Upper lobe of left lung (tissue), 6 donors: ENCODE results near the gene PADI6. TPM values are rescaled to one million over a fixed set of nuclear protein-coding genes. Genes with fewer than 3 reads are reported as not detected.
A peak's percentile ranks its signal among the peaks of the same experiment; 100 is the strongest.

Experiments used
- ATAC-seq, 2 donors: fragments of 200-7000 bp; cut with Tn5 transposase; one replicate each; pipeline ENCODE4 v1.9.1; 2022; ENCODE audit warnings: mild to moderate bottlenecking in 2 of 2, moderate library complexity in 2 of 2; ENCODE audit not compliant: low FRiP score in 2 of 2
- DNase-seq, 2 donors: peaks; one replicate each; pipeline ENCODE4 v3.0.0-alpha.2; 2019 to 2020
- H3K27ac ChIP-seq, 4 donors: fragments of 200-600 bp; sonication (generic); one replicate each; pipeline ENCODE4 v1.5.1; 2016 to 2019
- H3K27me3 ChIP-seq, 4 donors: fragments of 200-600 bp; sonication (generic); one replicate each; pipeline ENCODE4 v1.5.1; 2017 to 2019
- H3K36me3 ChIP-seq, 4 donors: fragments of 200-600 bp; sonication (generic); one replicate each; pipeline ENCODE4 v1.5.1; 2016 to 2019
- H3K4me1 ChIP-seq, 4 donors: fragments of 200-600 bp; sonication (generic); one replicate each; pipeline ENCODE4 v1.5.1; 2018 to 2019
- H3K4me3 ChIP-seq, 4 donors: fragments of 200-600 bp; sonication (generic); one replicate each; pipeline ENCODE4 v1.5.1; 2017 to 2019; ENCODE audit warnings: mild to moderate bottlenecking in 2 of 4, moderate library complexity in 1 of 4
- H3K9me3 ChIP-seq, 4 donors: fragments of 200-600 bp; sonication (generic); one replicate each; pipeline ENCODE4 v1.5.1; 2018 to 2019
- EP300 ChIP-seq, 4 donors: sonication (generic); formaldehyde crosslinking; IDR thresholded peaks; one replicate each; pipeline ENCODE4 v1.5.1; 2017; ENCODE audit warnings: antibody characterized with exemption in 4 of 4, control low read depth in 2 of 4
- POLR2A ChIP-seq, 4 donors: fragments of 450-650 bp; IDR thresholded peaks; one replicate each; pipeline ENCODE4 v1.5.1; 2016 to 2017; ENCODE audit warnings: antibody characterized with exemption in 4 of 4, mild to moderate bottlenecking in 2 of 4
- POLR2AphosphoS5 ChIP-seq, 2 donors: sonication (generic); formaldehyde crosslinking; IDR thresholded peaks; one replicate each; pipeline ENCODE4 v1.5.1; 2017; ENCODE audit warnings: antibody characterized with exemption in 2 of 2
- WGBS, 2 donors: methylation state at CpG; one replicate each; pipeline ENCODE4 v1.1.5; 2017 to 2018; 5-methylcytosine and 5-hydroxymethylcytosine counted together
- total RNA-seq, 6 donors: library from RNA; depleted of rRNA in 4 of 6; stranded (reverse); fragments of >200 nt in 4 of 6; gene quantifications; one replicate each; pipeline versions ENCODE4 v1.1.0 to v1.2.1, GENCODE V29; 2016 to 2021
- TF ChIP-seq, protein P1 (sequence below), 6 experiments: fragments of 450-650 bp in 4 of 6; fragments of 200-600 bp in 2 of 6; sonication (generic) in 2 of 6; IDR thresholded peaks; one replicate each; pipeline ENCODE4 v1.5.1; 2016 to 2019; ENCODE audit warnings: antibody characterized with exemption in 6 of 6
- donor health status: DM: no; HTN: no; CAD: no; lungs with moderate emphysema.
- donor health status: DM: no; HTN: yes; CAD: no; lungs with severe emphysema.

PADI6 gene
- total RNA-seq, 6 donors from 2014 or later = not detected

DNA sequence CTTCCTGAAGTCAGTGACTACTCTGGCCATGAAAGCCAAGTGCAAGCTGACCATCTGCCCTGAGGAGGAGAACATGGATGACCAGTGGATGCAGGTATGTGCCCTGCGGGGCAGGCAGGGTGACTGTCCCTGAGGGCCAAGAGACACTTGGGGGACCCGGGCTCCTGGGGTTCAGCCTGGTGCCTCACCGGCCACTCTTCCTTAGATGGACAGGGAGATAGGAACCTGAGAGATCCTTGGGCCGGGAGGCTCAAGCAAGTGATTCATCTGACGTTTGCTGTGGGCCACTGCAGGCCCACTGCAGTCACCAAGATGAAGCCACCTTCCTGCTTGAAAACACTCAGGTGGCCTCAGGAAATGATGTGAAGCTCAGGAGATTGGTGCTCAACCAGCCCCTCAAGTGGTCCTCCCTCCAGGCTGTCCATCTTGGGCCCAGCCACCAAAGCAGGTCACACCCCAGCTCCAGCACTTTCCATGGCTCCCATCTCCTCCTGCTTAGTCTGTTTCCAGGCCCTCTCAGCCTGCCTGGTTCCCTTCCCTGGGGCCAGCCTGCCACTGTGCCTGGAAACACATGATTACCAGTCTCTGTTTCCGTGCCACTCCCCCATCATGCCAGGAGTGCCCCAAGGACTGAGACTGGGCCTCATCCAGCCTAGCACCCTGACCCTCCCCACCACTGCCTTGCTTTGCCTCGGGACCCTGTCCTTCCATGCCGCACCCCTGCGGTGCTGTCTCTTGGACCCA is 25.8 kb upstream of the PADI6 start:
- Histone ChIP-seq H3K27me3 (no peaks in the 10 kb centered on the region), H3K27ac (no peak overlapping the region), H3K4me1 (no peaks in the 10 kb centered on the region), H3K4me3 (no peak overlapping the region), H3K36me3 (no peaks in the 10 kb centered on the region), H3K9me3 (no peaks in the 10 kb centered on the region)
- ATAC-seq (peak in 1 of 2 donors; percentile 20), DNase-seq (no peak)
- TF ChIP-seq, protein P1, sequence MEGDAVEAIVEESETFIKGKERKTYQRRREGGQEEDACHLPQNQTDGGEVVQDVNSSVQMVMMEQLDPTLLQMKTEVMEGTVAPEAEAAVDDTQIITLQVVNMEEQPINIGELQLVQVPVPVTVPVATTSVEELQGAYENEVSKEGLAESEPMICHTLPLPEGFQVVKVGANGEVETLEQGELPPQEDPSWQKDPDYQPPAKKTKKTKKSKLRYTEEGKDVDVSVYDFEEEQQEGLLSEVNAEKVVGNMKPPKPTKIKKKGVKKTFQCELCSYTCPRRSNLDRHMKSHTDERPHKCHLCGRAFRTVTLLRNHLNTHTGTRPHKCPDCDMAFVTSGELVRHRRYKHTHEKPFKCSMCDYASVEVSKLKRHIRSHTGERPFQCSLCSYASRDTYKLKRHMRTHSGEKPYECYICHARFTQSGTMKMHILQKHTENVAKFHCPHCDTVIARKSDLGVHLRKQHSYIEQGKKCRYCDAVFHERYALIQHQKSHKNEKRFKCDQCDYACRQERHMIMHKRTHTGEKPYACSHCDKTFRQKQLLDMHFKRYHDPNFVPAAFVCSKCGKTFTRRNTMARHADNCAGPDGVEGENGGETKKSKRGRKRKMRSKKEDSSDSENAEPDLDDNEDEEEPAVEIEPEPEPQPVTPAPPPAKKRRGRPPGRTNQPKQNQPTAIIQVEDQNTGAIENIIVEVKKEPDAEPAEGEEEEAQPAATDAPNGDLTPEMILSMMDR (IDR thresholded peaks at IDR 0.05) = no peak
- TF ChIP-seq EP300 (IDR thresholded peaks at IDR 0.05) (no peak), POLR2A (IDR thresholded peaks at IDR 0.05) (no peak)
- 79 to 84% methylated on average over 7 to 9 of the region's 9 CpGs for WGBS, 2 donors

DNA sequence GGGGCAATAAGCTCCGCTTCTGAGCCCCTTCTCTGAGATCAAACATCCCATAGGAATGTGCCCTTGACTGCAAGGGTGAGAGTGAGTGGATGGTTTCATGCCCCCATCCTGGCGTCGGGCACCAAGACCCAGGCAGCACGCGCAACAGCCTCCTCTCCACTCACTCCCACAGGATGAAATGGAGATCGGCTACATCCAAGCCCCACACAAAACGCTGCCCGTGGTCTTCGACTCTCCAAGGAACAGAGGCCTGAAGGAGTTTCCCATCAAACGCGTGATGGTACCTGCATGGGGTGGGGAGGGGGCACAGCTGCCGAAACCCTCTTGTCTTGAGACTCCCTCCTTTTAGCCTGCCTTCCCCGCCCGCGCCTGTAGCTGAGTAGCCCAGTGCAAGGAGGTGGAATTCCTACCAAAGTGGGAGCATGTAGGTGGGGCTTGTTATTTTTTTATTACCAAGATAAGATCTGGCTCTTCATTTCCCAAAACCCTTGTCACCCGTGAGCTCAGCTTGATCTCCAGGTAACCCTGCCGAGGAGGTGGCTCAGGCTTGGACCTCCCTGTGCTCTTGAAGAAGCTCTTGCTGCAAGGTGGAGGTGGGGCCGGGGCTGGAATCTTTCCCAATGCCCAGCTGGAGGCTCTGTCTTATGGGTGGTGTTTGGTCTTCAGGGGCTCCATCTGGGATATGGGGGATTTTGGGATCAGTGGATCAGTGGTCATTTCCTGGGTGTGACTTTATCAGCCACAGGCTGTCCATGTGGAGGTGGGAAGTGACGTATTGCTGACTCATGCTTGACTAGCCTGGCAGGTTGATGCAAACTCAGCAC is 24.0 kb upstream of the PADI6 start:
- ATAC-seq (peak in 1 of 2 donors; percentile 63), DNase-seq (no peak)
- Histone ChIP-seq H3K27ac (no peak overlapping the region), H3K36me3 (no peaks in the 10 kb centered on the region), H3K4me1 (no peaks in the 10 kb centered on the region), H3K27me3 (no peaks in the 10 kb centered on the region), H3K9me3 (no peaks in the 10 kb centered on the region), H3K4me3 (no peak overlapping the region)
- TF ChIP-seq, protein P1 (IDR thresholded peaks at IDR 0.05) = no peak
- 64 to 66% methylated on average over 16 to 18 of the region's 19 CpGs for WGBS, 2 donors

DNA sequence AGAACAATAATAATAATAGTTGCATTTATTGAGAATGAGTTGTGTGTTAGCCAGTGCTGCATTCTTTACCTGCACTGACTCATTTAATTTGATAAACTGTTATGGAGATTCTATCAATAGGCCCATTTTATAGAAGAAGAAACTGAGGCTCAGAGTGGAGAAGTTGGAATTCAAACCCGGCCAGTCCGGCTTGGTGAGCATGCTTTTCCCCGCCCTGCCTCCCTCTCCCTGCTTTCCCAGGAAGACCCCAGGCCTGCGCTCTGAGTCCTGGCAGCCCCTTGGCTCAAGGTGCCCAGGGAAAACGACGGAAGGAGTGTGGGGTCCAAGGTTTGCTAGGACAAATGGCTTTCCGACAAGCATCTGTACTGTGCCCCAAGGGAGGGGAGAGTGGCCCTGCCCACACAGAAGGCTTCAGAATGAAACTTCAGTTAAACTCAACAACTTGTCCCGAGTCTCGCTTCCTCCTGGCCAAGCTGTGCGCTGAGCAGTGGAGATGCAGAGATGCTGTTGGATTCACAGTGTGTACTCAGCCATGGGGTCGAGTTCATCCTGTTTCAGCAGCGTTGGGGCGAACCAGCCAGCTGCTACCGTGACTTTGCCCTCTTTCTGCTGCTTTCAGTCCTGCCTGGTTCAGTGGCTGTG is 23.3 kb upstream of the PADI6 start:
- no peaks in the 10 kb centered on the region for H3K27me3 ChIP-seq
- no peak for TF ChIP-seq EP300 (IDR thresholded peaks at IDR 0.05)
- DNase-seq (no peak), ATAC-seq (no peak)
- H3K27ac ChIP-seq = no peak overlapping the region
- no peak overlapping the region for H3K4me3 ChIP-seq
- no peaks in the 10 kb centered on the region for H3K4me1 ChIP-seq
- H3K36me3 ChIP-seq = no peaks in the 10 kb centered on the region
- 70 to 77% methylated on average over 13 to 14 of the region's 14 CpGs for WGBS, 2 donors
- H3K9me3 ChIP-seq = no peaks in the 10 kb centered on the region

DNA sequence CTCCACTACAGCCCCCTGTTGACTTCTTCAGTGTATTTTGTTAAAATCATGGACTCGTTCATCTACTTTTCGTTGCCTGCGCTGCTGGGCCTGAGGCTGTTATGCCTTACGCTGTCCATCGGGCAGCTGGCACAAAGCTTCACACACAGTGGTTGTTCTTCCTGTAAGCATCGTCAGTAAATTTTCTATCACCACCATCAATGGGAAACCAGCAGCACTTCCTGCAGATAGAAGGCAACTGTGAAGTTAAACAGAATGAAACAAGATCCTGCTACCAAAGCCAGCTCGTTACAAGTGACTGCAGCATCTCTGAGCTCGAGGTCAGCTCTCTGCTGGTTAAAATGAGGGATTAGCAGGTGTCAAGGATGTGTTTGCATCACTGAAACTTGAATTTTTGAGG is 21.9 kb upstream of the PADI6 start:
- no peak for TF ChIP-seq EP300 (IDR thresholded peaks at IDR 0.05)
- no peak for TF ChIP-seq POLR2AphosphoS5 (IDR thresholded peaks at IDR 0.05)
- no peak for TF ChIP-seq POLR2A (IDR thresholded peaks at IDR 0.05)
- TF ChIP-seq, protein P1 (IDR thresholded peaks at IDR 0.05) = no peak
- H3K27ac ChIP-seq = no peak overlapping the region
- H3K27me3 ChIP-seq = no peaks in the 10 kb centered on the region
- H3K36me3 ChIP-seq = no peaks in the 10 kb centered on the region
- DNase-seq (no peak), ATAC-seq (no peak)
- no peak overlapping the region for H3K4me3 ChIP-seq
- 33% methylated on average over 8 of the region's 8 CpGs; no CpG with 5 or more reads in 1 of the 2 donors for WGBS, 2 donors
- H3K4me1 ChIP-seq = no peaks in the 10 kb centered on the region
- H3K9me3 ChIP-seq = no peaks in the 10 kb centered on the region

DNA sequence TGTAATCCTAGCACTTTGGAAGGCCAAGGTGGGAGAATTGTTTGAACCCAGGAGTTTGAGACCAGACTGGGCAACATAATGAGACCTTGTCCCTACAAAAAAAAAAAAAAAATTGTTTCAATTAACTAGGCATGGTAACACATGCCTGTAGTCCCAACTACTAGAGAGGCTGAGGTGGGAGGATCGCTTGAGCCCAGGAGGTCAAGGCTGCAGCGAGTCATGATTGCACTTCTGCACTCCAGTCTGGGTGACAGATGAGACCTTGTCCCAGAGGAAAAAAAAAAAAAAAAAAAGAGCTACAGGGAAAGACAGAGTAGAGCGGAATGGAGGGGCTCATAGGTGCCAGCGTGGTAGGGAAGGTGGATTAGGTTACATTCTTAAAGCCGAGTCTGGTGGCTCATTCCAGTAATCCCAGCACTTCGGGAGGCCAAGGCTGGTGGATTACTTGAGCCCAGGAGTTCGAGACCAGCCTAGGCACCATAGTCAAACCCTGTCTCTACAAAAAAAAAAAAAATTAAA is 21.0 kb upstream of the PADI6 start:
- Histone ChIP-seq H3K27me3 (no peaks in the 10 kb centered on the region), H3K27ac (no peak overlapping the region), H3K9me3 (no peaks in the 10 kb centered on the region), H3K4me3 (no peak overlapping the region), H3K4me1 (no peaks in the 10 kb centered on the region), H3K36me3 (no peaks in the 10 kb centered on the region)
- TF ChIP-seq, protein P1 (IDR thresholded peaks at IDR 0.05) = no peak
- no peak for TF ChIP-seq EP300 (IDR thresholded peaks at IDR 0.05)
- no peak for TF ChIP-seq POLR2AphosphoS5 (IDR thresholded peaks at IDR 0.05)
- TF ChIP-seq POLR2A (IDR thresholded peaks at IDR 0.05) = no peak
- ATAC-seq = no peak
- DNase-seq = no peak
- WGBS, 2 donors = 78 to 84% methylated on average over 5 to 7 of the region's 7 CpGs
